GM12878 (cell line): ENCODE results near the gene EXO5. TPM values are rescaled to one million over a fixed set of nuclear protein-coding genes. Genes with fewer than 3 reads are reported as not detected.
A peak's percentile ranks its signal among the peaks of the same experiment; 100 is the strongest.

Source experiments
- BMI1 ChIP-seq: fragments of 450-650 bp; IDR thresholded peaks from 2 replicates; pipeline ENCODE4 v1.6.1; 2016; ENCODE audit warnings: mild to moderate bottlenecking, moderate library complexity, borderline replicate concordance
- IKZF1 ChIP-seq: fragments of 450-650 bp; conservative IDR thresholded peaks from 2 replicates; pipeline ENCODE4 v1.6.1; 2017; ENCODE audit warnings: antibody characterized with exemption, mild to moderate bottlenecking
- IRF4 ChIP-seq: IDR thresholded peaks from 2 replicates; pipeline ENCODE4 v1.6.1; 2011; ENCODE audit warnings: low read depth, low read length
- KLF5 ChIP-seq: fragments of 450-650 bp; IDR thresholded peaks from 2 replicates; pipeline ENCODE4 v1.6.1; 2014; ENCODE audit warnings: mild to moderate bottlenecking; ENCODE audit not compliant: partially characterized antibody
- MEF2B ChIP-seq: fragments of 450-650 bp; IDR thresholded peaks from 2 replicates; pipeline ENCODE4 v1.6.1; 2018; ENCODE audit warnings: mild to moderate bottlenecking, moderate library complexity; ENCODE audit not compliant: partially characterized antibody, poor library complexity, severe bottlenecking
- MTA2 ChIP-seq: fragments of 450-650 bp; IDR thresholded peaks from 2 replicates; pipeline ENCODE4 v1.6.1; 2016; ENCODE audit warnings: low read depth, mild to moderate bottlenecking, moderate library complexity
- POLR2A ChIP-seq: IDR thresholded peaks from 2 replicates; pipeline ENCODE4 v1.6.1; 2011; ENCODE audit warnings: low read depth, mild to moderate bottlenecking, low read length
- RBBP5 ChIP-seq: fragments of 200-600 bp; sonication (generic); conservative IDR thresholded peaks from 2 replicates; pipeline ENCODE4 v1.6.1; 2016
- RELA ChIP-seq: fragments of 450-650 bp; IDR thresholded peaks from 2 replicates; pipeline ENCODE4 v1.8.0; 2014; ENCODE audit warnings: borderline replicate concordance; ENCODE audit not compliant: partially characterized antibody
- SMARCA5 ChIP-seq: fragments of 450-650 bp; IDR thresholded peaks from 2 replicates; pipeline ENCODE4 v1.6.1; 2017; ENCODE audit warnings: mild to moderate bottlenecking
- SPI1 ChIP-seq: IDR thresholded peaks from 2 replicates; pipeline ENCODE4 v1.6.1; 2011; ENCODE audit warnings: low read depth, mild to moderate bottlenecking, low read length, moderate library complexity, borderline replicate concordance; ENCODE audit not compliant: insufficient read depth
- TAF1 ChIP-seq: IDR thresholded peaks from 2 replicates; pipeline ENCODE4 v1.6.1; 2011; ENCODE audit warnings: mild to moderate bottlenecking, low read depth, low read length, borderline replicate concordance
- TBL1XR1 ChIP-seq: IDR thresholded peaks from 2 replicates; pipeline ENCODE4 v1.6.1; 2012; ENCODE audit warnings: low read depth, low read length, improper control_type of control experiment
- ZBED1 ChIP-seq: IDR thresholded peaks from 2 replicates; pipeline ENCODE4 v1.6.1; 2016; ENCODE audit warnings: borderline replicate concordance
- polyA plus RNA-seq, 11 experiments: library from polyadenylated mRNA; depleted of rRNA in 4 of 11; unstranded in 6 of 11; stranded (reverse) in 5 of 11; fragments of >200 nt; fragmentation: Nextera tagmentation in 4 of 11; fragmentation: Illumina TruSeq in 1 of 11; extraction: Ambion mirVana in 4 of 11; extraction: Trizol in 1 of 11; gene quantifications; 1 replicate in 1 of 11; 2 replicates in 10 of 11; pipeline versions ENCODE4 v1.2.1 to v1.2.3, GENCODE V29; 2011 to 2016; ENCODE audit warnings: inconsistent platforms in 2 of 11, missing spikeins in 2 of 11, low read depth in 1 of 11
- total RNA-seq, 4 experiments: library from RNA; depleted of rRNA in 3 of 4; stranded (reverse); fragments of >200 nt in 3 of 4; fragmentation: Illumina TruSeq in 1 of 4; extraction: Trizol in 1 of 4; gene quantifications; 2 replicates each; pipeline versions ENCODE4 v1.2.1 to v1.2.3, GENCODE V29; 2013 to 2021
- TF ChIP-seq, protein P1 (sequence below): fragments of 450-650 bp; formaldehyde crosslinking; IDR thresholded peaks from 2 replicates; pipeline ENCODE4 v1.4.0; 2020; ENCODE audit warnings: mild to moderate bottlenecking, moderate library complexity
- TF ChIP-seq, protein P2 (sequence below): fragments of 450-650 bp; IDR thresholded peaks from 2 replicates; pipeline ENCODE4 v1.6.1; 2017; ENCODE audit warnings: mild to moderate bottlenecking, moderate library complexity
- TF ChIP-seq, protein P3 (sequence below): fragments of 450-650 bp; IDR thresholded peaks from 2 replicates; pipeline ENCODE4 v1.6.1; 2017; ENCODE audit warnings: mild to moderate bottlenecking, low read depth, inconsistent platforms; ENCODE audit not compliant: poor library complexity, severe bottlenecking
- TF ChIP-seq, protein P4 (sequence below): fragments of 450-650 bp; IDR thresholded peaks from 2 replicates; pipeline ENCODE4 v1.6.1; 2014; ENCODE audit warnings: mild to moderate bottlenecking
- TF ChIP-seq, protein P5 (sequence below): IDR thresholded peaks from 2 replicates; pipeline ENCODE4 v1.6.1; 2011; ENCODE audit warnings: low read depth, mild to moderate bottlenecking, low read length, moderate library complexity, borderline replicate concordance; ENCODE audit errors: extremely low read depth

EXO5 gene
- total and polyA plus RNA-seq, 10 of the 15 experiments (the other 5 are each of a cell fraction or from before 2014, with no cell fraction given): 2.1 to 10.1 (median 8.5) TPM

DNA sequence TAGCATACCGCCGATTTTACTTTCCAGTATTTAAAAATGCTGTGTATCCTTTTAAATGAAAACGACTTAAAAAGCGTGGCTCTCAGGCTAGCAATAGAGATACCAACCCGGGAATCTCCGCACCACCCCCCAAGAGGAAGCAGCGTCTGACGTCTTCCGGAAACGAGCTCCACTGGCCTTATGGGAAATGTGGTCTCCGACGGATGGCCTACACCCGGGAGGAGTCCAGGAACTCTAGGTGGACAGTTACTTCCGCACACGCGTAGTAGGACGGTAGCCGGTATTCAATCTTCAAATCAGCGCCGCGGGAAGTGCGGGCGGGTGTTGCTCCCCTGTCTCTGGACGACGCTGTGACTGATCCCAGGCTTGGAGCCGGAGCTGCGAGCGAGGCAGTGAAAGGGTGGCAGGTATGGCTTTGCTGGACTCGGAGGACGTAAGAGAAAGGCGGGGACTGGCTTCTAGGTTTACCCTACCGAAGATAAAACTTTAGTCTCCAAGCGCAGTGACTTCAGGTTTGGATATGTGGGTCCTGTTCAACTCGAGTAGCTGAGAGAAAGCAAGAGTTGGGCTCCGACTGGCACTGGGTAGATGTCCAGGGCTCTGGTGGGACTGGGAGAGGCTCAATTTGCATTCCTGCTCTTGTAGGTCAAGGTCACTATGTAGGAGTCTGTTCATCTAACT, 23.0 kb downstream of the EXO5 start, which contains the start of gene ZNF684 (continued):
- TF ChIP-seq RBBP5: no peak
- TF ChIP-seq POLR2A: peak; percentile 80
- TF ChIP-seq, protein P1, sequence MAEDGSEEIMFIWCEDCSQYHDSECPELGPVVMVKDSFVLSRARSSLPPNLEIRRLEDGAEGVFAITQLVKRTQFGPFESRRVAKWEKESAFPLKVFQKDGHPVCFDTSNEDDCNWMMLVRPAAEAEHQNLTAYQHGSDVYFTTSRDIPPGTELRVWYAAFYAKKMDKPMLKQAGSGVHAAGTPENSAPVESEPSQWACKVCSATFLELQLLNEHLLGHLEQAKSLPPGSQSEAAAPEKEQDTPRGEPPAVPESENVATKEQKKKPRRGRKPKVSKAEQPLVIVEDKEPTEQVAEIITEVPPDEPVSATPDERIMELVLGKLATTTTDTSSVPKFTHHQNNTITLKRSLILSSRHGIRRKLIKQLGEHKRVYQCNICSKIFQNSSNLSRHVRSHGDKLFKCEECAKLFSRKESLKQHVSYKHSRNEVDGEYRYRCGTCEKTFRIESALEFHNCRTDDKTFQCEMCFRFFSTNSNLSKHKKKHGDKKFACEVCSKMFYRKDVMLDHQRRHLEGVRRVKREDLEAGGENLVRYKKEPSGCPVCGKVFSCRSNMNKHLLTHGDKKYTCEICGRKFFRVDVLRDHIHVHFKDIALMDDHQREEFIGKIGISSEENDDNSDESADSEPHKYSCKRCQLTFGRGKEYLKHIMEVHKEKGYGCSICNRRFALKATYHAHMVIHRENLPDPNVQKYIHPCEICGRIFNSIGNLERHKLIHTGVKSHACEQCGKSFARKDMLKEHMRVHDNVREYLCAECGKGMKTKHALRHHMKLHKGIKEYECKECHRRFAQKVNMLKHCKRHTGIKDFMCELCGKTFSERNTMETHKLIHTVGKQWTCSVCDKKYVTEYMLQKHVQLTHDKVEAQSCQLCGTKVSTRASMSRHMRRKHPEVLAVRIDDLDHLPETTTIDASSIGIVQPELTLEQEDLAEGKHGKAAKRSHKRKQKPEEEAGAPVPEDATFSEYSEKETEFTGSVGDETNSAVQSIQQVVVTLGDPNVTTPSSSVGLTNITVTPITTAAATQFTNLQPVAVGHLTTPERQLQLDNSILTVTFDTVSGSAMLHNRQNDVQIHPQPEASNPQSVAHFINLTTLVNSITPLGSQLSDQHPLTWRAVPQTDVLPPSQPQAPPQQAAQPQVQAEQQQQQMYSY (CRISPR knock-in tag): no peak
- peak; percentile 77; the same call in 1 of the 2 replicates for TF ChIP-seq IKZF1
- peak; percentile 40 for TF ChIP-seq RELA
- no peak for TF ChIP-seq MEF2B
- TF ChIP-seq TBL1XR1: no peak
- TF ChIP-seq SPI1: peak; percentile 53; the same call in 1 of the 2 replicates
- TF ChIP-seq, protein P2, sequence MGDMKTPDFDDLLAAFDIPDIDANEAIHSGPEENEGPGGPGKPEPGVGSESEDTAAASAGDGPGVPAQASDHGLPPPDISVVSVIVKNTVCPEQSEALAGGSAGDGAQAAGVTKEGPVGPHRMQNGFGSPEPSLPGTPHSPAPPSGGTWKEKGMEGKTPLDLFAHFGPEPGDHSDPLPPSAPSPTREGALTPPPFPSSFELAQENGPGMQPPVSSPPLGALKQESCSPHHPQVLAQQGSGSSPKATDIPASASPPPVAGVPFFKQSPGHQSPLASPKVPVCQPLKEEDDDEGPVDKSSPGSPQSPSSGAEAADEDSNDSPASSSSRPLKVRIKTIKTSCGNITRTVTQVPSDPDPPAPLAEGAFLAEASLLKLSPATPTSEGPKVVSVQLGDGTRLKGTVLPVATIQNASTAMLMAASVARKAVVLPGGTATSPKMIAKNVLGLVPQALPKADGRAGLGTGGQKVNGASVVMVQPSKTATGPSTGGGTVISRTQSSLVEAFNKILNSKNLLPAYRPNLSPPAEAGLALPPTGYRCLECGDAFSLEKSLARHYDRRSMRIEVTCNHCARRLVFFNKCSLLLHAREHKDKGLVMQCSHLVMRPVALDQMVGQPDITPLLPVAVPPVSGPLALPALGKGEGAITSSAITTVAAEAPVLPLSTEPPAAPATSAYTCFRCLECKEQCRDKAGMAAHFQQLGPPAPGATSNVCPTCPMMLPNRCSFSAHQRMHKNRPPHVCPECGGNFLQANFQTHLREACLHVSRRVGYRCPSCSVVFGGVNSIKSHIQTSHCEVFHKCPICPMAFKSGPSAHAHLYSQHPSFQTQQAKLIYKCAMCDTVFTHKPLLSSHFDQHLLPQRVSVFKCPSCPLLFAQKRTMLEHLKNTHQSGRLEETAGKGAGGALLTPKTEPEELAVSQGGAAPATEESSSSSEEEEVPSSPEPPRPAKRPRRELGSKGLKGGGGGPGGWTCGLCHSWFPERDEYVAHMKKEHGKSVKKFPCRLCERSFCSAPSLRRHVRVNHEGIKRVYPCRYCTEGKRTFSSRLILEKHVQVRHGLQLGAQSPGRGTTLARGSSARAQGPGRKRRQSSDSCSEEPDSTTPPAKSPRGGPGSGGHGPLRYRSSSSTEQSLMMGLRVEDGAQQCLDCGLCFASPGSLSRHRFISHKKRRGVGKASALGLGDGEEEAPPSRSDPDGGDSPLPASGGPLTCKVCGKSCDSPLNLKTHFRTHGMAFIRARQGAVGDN: no peak
- TF ChIP-seq, protein P3, sequence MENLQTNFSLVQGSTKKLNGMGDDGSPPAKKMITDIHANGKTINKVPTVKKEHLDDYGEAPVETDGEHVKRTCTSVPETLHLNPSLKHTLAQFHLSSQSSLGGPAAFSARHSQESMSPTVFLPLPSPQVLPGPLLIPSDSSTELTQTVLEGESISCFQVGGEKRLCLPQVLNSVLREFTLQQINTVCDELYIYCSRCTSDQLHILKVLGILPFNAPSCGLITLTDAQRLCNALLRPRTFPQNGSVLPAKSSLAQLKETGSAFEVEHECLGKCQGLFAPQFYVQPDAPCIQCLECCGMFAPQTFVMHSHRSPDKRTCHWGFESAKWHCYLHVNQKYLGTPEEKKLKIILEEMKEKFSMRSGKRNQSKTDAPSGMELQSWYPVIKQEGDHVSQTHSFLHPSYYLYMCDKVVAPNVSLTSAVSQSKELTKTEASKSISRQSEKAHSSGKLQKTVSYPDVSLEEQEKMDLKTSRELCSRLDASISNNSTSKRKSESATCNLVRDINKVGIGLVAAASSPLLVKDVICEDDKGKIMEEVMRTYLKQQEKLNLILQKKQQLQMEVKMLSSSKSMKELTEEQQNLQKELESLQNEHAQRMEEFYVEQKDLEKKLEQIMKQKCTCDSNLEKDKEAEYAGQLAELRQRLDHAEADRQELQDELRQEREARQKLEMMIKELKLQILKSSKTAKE: no peak
- no peak for TF ChIP-seq SMARCA5
- TF ChIP-seq KLF5: peak; percentile 24
- TF ChIP-seq, protein P4, sequence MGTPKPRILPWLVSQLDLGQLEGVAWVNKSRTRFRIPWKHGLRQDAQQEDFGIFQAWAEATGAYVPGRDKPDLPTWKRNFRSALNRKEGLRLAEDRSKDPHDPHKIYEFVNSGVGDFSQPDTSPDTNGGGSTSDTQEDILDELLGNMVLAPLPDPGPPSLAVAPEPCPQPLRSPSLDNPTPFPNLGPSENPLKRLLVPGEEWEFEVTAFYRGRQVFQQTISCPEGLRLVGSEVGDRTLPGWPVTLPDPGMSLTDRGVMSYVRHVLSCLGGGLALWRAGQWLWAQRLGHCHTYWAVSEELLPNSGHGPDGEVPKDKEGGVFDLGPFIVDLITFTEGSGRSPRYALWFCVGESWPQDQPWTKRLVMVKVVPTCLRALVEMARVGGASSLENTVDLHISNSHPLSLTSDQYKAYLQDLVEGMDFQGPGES: no peak
- TF ChIP-seq IRF4: peak; percentile 50; the same call in 1 of the 2 replicates
- peak; percentile 55; the same call in 1 of the 2 replicates for TF ChIP-seq TAF1
- no peak for TF ChIP-seq MTA2
- TF ChIP-seq, protein P5, sequence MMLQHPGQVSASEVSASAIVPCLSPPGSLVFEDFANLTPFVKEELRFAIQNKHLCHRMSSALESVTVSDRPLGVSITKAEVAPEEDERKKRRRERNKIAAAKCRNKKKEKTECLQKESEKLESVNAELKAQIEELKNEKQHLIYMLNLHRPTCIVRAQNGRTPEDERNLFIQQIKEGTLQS: no peak
- TF ChIP-seq BMI1: no peak
- TF ChIP-seq ZBED1: no peak
